PFSK-1 (cell line): ENCODE results near the gene RIIAD1.

Experiments
- POLR2AphosphoS5 ChIP-seq: IDR thresholded peaks from 2 replicates; pipeline ENCODE4 v1.6.1; 2012; ENCODE audit warnings: low read depth, mild to moderate bottlenecking, control low read depth, low read length, moderate library complexity
- SIN3A ChIP-seq: IDR thresholded peaks from 2 replicates; pipeline ENCODE4 v1.6.1; 2012; ENCODE audit warnings: mild to moderate bottlenecking, low read length, moderate library complexity, borderline replicate concordance; ENCODE audit not compliant: insufficient read depth
- TAF1 ChIP-seq: IDR thresholded peaks from 2 replicates; pipeline ENCODE4 v1.6.1; 2012; ENCODE audit warnings: low read length, control low read depth, borderline replicate concordance; ENCODE audit not compliant: insufficient read depth

DNA sequence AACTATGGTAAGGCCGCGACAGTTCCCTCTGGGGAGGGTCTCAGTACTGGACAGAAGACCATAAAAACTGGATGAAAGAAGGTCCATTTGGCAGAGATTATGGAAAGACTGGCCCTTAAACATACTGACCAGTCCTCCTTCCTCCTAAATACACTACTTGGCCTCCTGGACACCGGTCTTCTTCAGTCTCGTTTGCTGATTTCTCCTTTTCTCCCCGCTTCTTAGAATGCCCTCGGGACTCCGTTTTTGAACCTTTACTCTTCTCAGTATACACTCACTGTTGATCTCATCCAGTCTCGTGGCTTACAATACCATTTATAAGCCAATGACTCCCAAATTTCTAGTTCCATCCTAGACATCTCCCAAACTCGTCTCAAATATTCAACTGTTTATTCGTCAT lies 42.7 kb downstream of the RIIAD1 start:
- TF ChIP-seq POLR2AphosphoS5 (no peak), TAF1 (no peak), SIN3A (no peak)
